H9 (cell line): ENCODE results near the gene CHCHD3. TPM values are rescaled to one million over a fixed set of nuclear protein-coding genes. Genes with fewer than 3 reads are reported as not detected.

Experiments
- DNase-seq: peaks from one replicate; pipeline ENCODE4 v3.0.0-alpha.2; 2017
- H2AFZ ChIP-seq: one replicate; pipeline ENCODE4 v1.6.1; 2013; ENCODE audit warnings: mild to moderate bottlenecking, low read length, control low read depth, moderate library complexity
- H2AK5ac ChIP-seq: 2 replicates; pipeline ENCODE4 v1.6.1; 2013; ENCODE audit warnings: low read length, control low read depth, mixed read lengths; ENCODE audit not compliant: insufficient read length
- H2BK120ac ChIP-seq: one replicate; pipeline ENCODE4 v1.6.1; 2013; ENCODE audit warnings: low read depth, mild to moderate bottlenecking, low read length, control low read depth, inconsistent platforms; ENCODE audit not compliant: poor library complexity, severe bottlenecking
- H2BK12ac ChIP-seq: 2 replicates; pipeline ENCODE4 v1.6.1; 2013; ENCODE audit warnings: low read length, control low read depth, mixed read lengths, low read depth; ENCODE audit not compliant: insufficient read length
- H2BK15ac ChIP-seq: 2 replicates; pipeline ENCODE4 v1.6.1; 2013; ENCODE audit warnings: low read depth, low read length, control low read depth
- H2BK20ac ChIP-seq: one replicate; pipeline ENCODE4 v1.6.1; 2013; ENCODE audit warnings: low read depth, mild to moderate bottlenecking, low read length, control low read depth, inconsistent platforms; ENCODE audit not compliant: poor library complexity, severe bottlenecking
- H2BK5ac ChIP-seq: 2 replicates; pipeline ENCODE4 v1.6.1; 2013; ENCODE audit warnings: low read length, control low read depth, mixed read lengths; ENCODE audit not compliant: insufficient read length
- H3K14ac ChIP-seq: 2 replicates; pipeline ENCODE4 v1.6.1; 2013; ENCODE audit warnings: low read length, control low read depth; ENCODE audit not compliant: insufficient read depth
- H3K18ac ChIP-seq: 2 replicates; pipeline ENCODE4 v1.6.1; 2013; ENCODE audit warnings: low read depth, mild to moderate bottlenecking, mixed read lengths, low read length, control low read depth; ENCODE audit not compliant: insufficient read length
- H3K23ac ChIP-seq: 2 replicates; pipeline ENCODE4 v1.6.1; 2013; ENCODE audit warnings: low read length, control low read depth, mixed read lengths, low read depth; ENCODE audit not compliant: insufficient read length
- H3K23me2 ChIP-seq: 2 replicates; pipeline ENCODE4 v1.6.1; 2013; ENCODE audit warnings: low read depth, mild to moderate bottlenecking, mixed read lengths, low read length, control low read depth; ENCODE audit not compliant: insufficient read length, poor library complexity, severe bottlenecking
- H3K27ac ChIP-seq: 2 replicates; pipeline ENCODE4 v1.5.1; 2013; ENCODE audit warnings: low read length, control low read depth, mixed read lengths, low read depth; ENCODE audit not compliant: insufficient read length
- H3K27me3 ChIP-seq: 2 replicates; pipeline ENCODE4 v1.6.1; 2013; ENCODE audit warnings: low read length, control low read depth, inconsistent platforms; ENCODE audit not compliant: insufficient read depth
- H3K4ac ChIP-seq: 2 replicates; pipeline ENCODE4 v1.6.1; 2013; ENCODE audit warnings: low read depth, mild to moderate bottlenecking, control low read depth, inconsistent platforms, low read length, moderate library complexity
- H3K4me1 ChIP-seq: 2 replicates; pipeline ENCODE4 v1.6.1; 2013; ENCODE audit warnings: low read length, control low read depth, inconsistent platforms; ENCODE audit not compliant: insufficient read depth
- H3K4me2 ChIP-seq: 2 replicates; pipeline ENCODE4 v1.6.1; 2013; ENCODE audit warnings: low read length, control low read depth, mixed read lengths; ENCODE audit not compliant: insufficient read length, insufficient read depth
- H3K56ac ChIP-seq: 2 replicates; pipeline ENCODE4 v1.6.1; 2013; ENCODE audit warnings: low read depth, mild to moderate bottlenecking, mixed read lengths, low read length, control low read depth; ENCODE audit not compliant: insufficient read length
- H3K79me1 ChIP-seq: 2 replicates; pipeline ENCODE4 v1.6.1; 2013; ENCODE audit warnings: low read depth, mild to moderate bottlenecking, moderate library complexity, low read length, control low read depth, inconsistent platforms; ENCODE audit not compliant: insufficient read depth, poor library complexity, severe bottlenecking
- H3K79me2 ChIP-seq: 2 replicates; pipeline ENCODE4 v1.6.1; 2013; ENCODE audit warnings: low read length, control low read depth, inconsistent platforms; ENCODE audit not compliant: insufficient read depth
- H3K9ac ChIP-seq: 2 replicates; pipeline ENCODE4 v1.6.1; 2013; ENCODE audit warnings: low read length, control low read depth, mixed read lengths; ENCODE audit not compliant: insufficient read length; ENCODE audit errors: extremely low read depth
- H3K9me3 ChIP-seq: one replicate; pipeline ENCODE4 v1.6.1; 2013; ENCODE audit warnings: low read depth, low read length, inconsistent platforms; ENCODE audit not compliant: control insufficient read depth
- H3T11ph ChIP-seq: one replicate; pipeline ENCODE4 v1.6.1; 2013; ENCODE audit warnings: mild to moderate bottlenecking, low read length, control low read depth, inconsistent platforms
- H4K20me1 ChIP-seq: one replicate; pipeline ENCODE4 v1.6.1; 2013; ENCODE audit not compliant: control insufficient read depth, insufficient read length, insufficient read depth
- H4K5ac ChIP-seq: 2 replicates; pipeline ENCODE4 v1.6.1; 2013; ENCODE audit warnings: low read depth, mild to moderate bottlenecking, mixed read lengths, low read length, control low read depth; ENCODE audit not compliant: insufficient read length
- H4K8ac ChIP-seq: replicated peaks from 2 replicates; pipeline ENCODE4 v1.6.1; 2013; ENCODE audit warnings: low read length, control low read depth, mixed read lengths, low read depth; ENCODE audit not compliant: insufficient read length
- H4K91ac ChIP-seq: 2 replicates; pipeline ENCODE4 v1.6.1; 2013; ENCODE audit warnings: low read depth, mild to moderate bottlenecking, moderate library complexity, mixed read lengths, low read length, control low read depth; ENCODE audit not compliant: insufficient read length
- H3K27ac Mint-ChIP-seq, 3 experiments: 2 replicates in 2 of 3; 3 replicates in 1 of 3; pipeline ENCODE4 v1.8.0; 2020 to 2021; ENCODE audit warnings: mixed read lengths in 3 of 3, mild to moderate bottlenecking in 1 of 3, moderate library complexity in 1 of 3
- H3K27me3 Mint-ChIP-seq: 2 replicates; pipeline ENCODE4 v1.8.0; 2021; ENCODE audit warnings: low read depth, mild to moderate bottlenecking, moderate library complexity, mixed read lengths
- H3K36me3 Mint-ChIP-seq, 3 experiments: 2 replicates in 2 of 3; 3 replicates in 1 of 3; pipeline ENCODE4 v1.8.0; 2020 to 2021; ENCODE audit warnings: low read depth in 3 of 3, mixed read lengths in 3 of 3; ENCODE audit not compliant: insufficient read depth in 1 of 3
- H3K4me1 Mint-ChIP-seq, 2 experiments: 2 replicates each; pipeline ENCODE4 v1.8.0; 2020; ENCODE audit warnings: mixed read lengths in 2 of 2
- H3K4me3 Mint-ChIP-seq, 2 experiments: 2 replicates in 1 of 2; 3 replicates in 1 of 2; pipeline ENCODE4 v1.8.0; 2020 to 2021; ENCODE audit warnings: mild to moderate bottlenecking in 2 of 2, mixed read lengths in 2 of 2, moderate library complexity in 1 of 2
- H3K9me3 Mint-ChIP-seq, 2 experiments: 2 replicates in 1 of 2; 3 replicates in 1 of 2; pipeline ENCODE4 v1.8.0; 2020; ENCODE audit warnings: mild to moderate bottlenecking in 2 of 2, mixed read lengths in 2 of 2, moderate library complexity in 1 of 2
- WGBS: extraction: QIAGEN DNeasy Blood & Tissue Kit; methylation state at CpG from one replicate; pipeline ENCODE4 v1.1.7; 2013; ENCODE audit warnings: missing lambda C conversion rate, low lambda C conversion rate, mixed read lengths; ENCODE audit not compliant: insufficient read length; ENCODE audit errors: extremely low coverage; 5-methylcytosine and 5-hydroxymethylcytosine counted together
- total RNA-seq: library from RNA; stranded (reverse); gene quantifications from 2 replicates; pipeline ENCODE4 v1.2.1, GENCODE V29; 2021
- TF ChIP-seq, protein P1 (sequence below): fragments of 200-600 bp; sonication (generic); conservative IDR thresholded peaks from 3 replicates; pipeline ENCODE4 v1.8.0; 2021; ENCODE audit warnings: antibody characterized with exemption, mild to moderate bottlenecking

The CHCHD3 gene
- total RNA-seq, 1 experiment from 2014 or later = 104 TPM

- Histone ChIP-seq H3K27ac (no peak overlapping the region), H2BK120ac (no peak overlapping the region), H2BK12ac (no peak overlapping the region), H2BK20ac (no peak overlapping the region), H3K4me1 (no peaks in the 10 kb centered on the region; the same call in 1 of the 2 replicates), H3K14ac (no peak overlapping the region), H4K91ac (no peak overlapping the region), H3K4me2 (no peak overlapping the region), H2BK15ac (no peak overlapping the region), H3K9ac (no peak overlapping the region), H2BK5ac (no peak overlapping the region), H3K79me2 (peaks cover 21% of the 10 kb centered on the region; the same call in 1 of the 2 replicates), H2AFZ (no peak overlapping the region), H4K5ac (no peak overlapping the region), H4K8ac (no peak overlapping the region), H3K9me3 (no peaks in the 10 kb centered on the region), H2AK5ac (no peak overlapping the region), H3K18ac (no peak overlapping the region), H3K4ac (no peak overlapping the region), H3K79me1 (peaks cover 31% of the 10 kb centered on the region), H3K56ac (no peak overlapping the region), H3K23ac (no peak overlapping the region), H3K23me2 (no peaks in the 10 kb centered on the region), H3K27me3 (no peaks in the 10 kb centered on the region), H4K20me1 (no peaks in the 10 kb centered on the region), H3T11ph (no peak overlapping the region)
- H3K4me1 Mint-ChIP-seq = peaks cover 5 to 12% of the 10 kb centered on the region in 2 experiments; a peak in 3 of 4 replicates
- DNase-seq = no peak
- no CpG with 5 or more reads among the region's 2 CpGs for WGBS
- TF ChIP-seq, protein P1, sequence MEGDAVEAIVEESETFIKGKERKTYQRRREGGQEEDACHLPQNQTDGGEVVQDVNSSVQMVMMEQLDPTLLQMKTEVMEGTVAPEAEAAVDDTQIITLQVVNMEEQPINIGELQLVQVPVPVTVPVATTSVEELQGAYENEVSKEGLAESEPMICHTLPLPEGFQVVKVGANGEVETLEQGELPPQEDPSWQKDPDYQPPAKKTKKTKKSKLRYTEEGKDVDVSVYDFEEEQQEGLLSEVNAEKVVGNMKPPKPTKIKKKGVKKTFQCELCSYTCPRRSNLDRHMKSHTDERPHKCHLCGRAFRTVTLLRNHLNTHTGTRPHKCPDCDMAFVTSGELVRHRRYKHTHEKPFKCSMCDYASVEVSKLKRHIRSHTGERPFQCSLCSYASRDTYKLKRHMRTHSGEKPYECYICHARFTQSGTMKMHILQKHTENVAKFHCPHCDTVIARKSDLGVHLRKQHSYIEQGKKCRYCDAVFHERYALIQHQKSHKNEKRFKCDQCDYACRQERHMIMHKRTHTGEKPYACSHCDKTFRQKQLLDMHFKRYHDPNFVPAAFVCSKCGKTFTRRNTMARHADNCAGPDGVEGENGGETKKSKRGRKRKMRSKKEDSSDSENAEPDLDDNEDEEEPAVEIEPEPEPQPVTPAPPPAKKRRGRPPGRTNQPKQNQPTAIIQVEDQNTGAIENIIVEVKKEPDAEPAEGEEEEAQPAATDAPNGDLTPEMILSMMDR = no peak
- H3K36me3 Mint-ChIP-seq = peaks cover 4 to 10% (median 6%) of the 10 kb centered on the region in 3 experiments; a peak in 5 of 7 replicates
- no peaks in the 10 kb centered on the region for H3K27me3 Mint-ChIP-seq
- no peaks in the 10 kb centered on the region for H3K9me3 Mint-ChIP-seq
- no peak overlapping the region for H3K27ac Mint-ChIP-seq
- no peak overlapping the region for H3K4me3 Mint-ChIP-seq
These were observed 20.1 kb downstream of the CHCHD3 start for GRCh38 chr7:133061792-133062191.
